Liver (tissue), 9 donors: ENCODE measurements around the gene ZNF282. TPM values are rescaled to one million over a fixed set of nuclear protein-coding genes. Genes with fewer than 3 reads are reported as not detected.
A peak's percentile ranks its signal among the peaks of the same experiment; 100 is the strongest.

ENCODE experiments used
- DNase-seq: peaks from one replicate; pipeline ENCODE4 v3.0.0-alpha.2; 2017; ENCODE audit warnings: low spot score
- H3K27ac ChIP-seq, 2 donors: one replicate each; pipeline ENCODE4 v1.7.0; 2013; ENCODE audit warnings: inconsistent platforms in 2 of 2, low read length in 2 of 2, control low read depth in 1 of 2, low read depth in 1 of 2, mild to moderate bottlenecking in 1 of 2
- H3K27me3 ChIP-seq, 4 donors: one replicate each; pipeline versions ENCODE4 v1.6.1 to v1.7.0; 2013; ENCODE audit warnings: low read length in 3 of 4, inconsistent platforms in 1 of 4, mild to moderate bottlenecking in 1 of 4, moderate library complexity in 1 of 4; ENCODE audit not compliant: control insufficient read depth in 4 of 4, insufficient read depth in 4 of 4
- H3K36me3 ChIP-seq, 4 donors: one replicate each; pipeline versions ENCODE4 v1.6.1 to v1.7.0; 2013; ENCODE audit warnings: low read length in 3 of 4, mild to moderate bottlenecking in 3 of 4, low read depth in 1 of 4, moderate library complexity in 1 of 4; ENCODE audit not compliant: control insufficient read depth in 4 of 4, insufficient read depth in 3 of 4
- H3K4me1 ChIP-seq, 4 donors: one replicate each; pipeline versions ENCODE4 v1.6.1 to v1.7.0; 2013; ENCODE audit warnings: low read length in 3 of 4, mild to moderate bottlenecking in 3 of 4, moderate library complexity in 1 of 4; ENCODE audit not compliant: control insufficient read depth in 4 of 4, insufficient read depth in 4 of 4
- H3K4me3 ChIP-seq, 3 donors: one replicate each; pipeline versions ENCODE4 v1.6.1 to v1.7.0; 2013; ENCODE audit warnings: low read length in 3 of 3, control low read depth in 1 of 3, low read depth in 1 of 3, mild to moderate bottlenecking in 1 of 3
- H3K9ac ChIP-seq, 2 donors: one replicate each; pipeline ENCODE4 v1.7.0; 2013; ENCODE audit warnings: low read length in 2 of 2, mild to moderate bottlenecking in 2 of 2, moderate library complexity in 2 of 2, control low read depth in 1 of 2, low read depth in 1 of 2
- H3K9me3 ChIP-seq, 4 donors: one replicate each; pipeline versions ENCODE4 v1.6.1 to v1.7.0; 2013; ENCODE audit warnings: low read length in 3 of 4; ENCODE audit not compliant: control insufficient read depth in 4 of 4
- EGR1 ChIP-seq, 2 donors: IDR thresholded peaks; 2 replicates each; pipeline ENCODE4 v1.6.1; 2016 to 2018; ENCODE audit warnings: antibody characterized with exemption in 2 of 2, low read depth in 2 of 2
- FOXA1 ChIP-seq: IDR thresholded peaks from 2 replicates; pipeline ENCODE4 v1.6.1; 2016; ENCODE audit warnings: antibody characterized with exemption
- FOXA2 ChIP-seq: IDR thresholded peaks from 2 replicates; pipeline ENCODE4 v1.6.1; 2016; ENCODE audit warnings: antibody characterized with exemption
- GABPA ChIP-seq, 2 donors: IDR thresholded peaks in 1 of 2; conservative IDR thresholded peaks in 1 of 2; 2 replicates each; pipeline ENCODE4 v1.6.1; 2016; ENCODE audit warnings: antibody characterized with exemption in 2 of 2, mild to moderate bottlenecking in 1 of 2, moderate library complexity in 1 of 2
- HNF4A ChIP-seq, 2 donors: conservative IDR thresholded peaks; 2 replicates each; pipeline ENCODE4 v1.6.1; 2016; ENCODE audit warnings: antibody characterized with exemption in 2 of 2, mild to moderate bottlenecking in 2 of 2
- HNF4G ChIP-seq: IDR thresholded peaks from 2 replicates; pipeline ENCODE4 v1.6.1; 2016; ENCODE audit warnings: antibody characterized with exemption
- JUND ChIP-seq, 2 donors: IDR thresholded peaks; 2 replicates each; pipeline ENCODE4 v1.6.1; 2016; ENCODE audit warnings: antibody characterized with exemption in 2 of 2
- NR2F2 ChIP-seq: IDR thresholded peaks from 2 replicates; pipeline ENCODE4 v1.6.1; 2016; ENCODE audit warnings: antibody characterized with exemption
- RAD21 ChIP-seq, 2 donors: IDR thresholded peaks; 2 replicates each; pipeline ENCODE4 v1.6.1; 2016; ENCODE audit warnings: antibody characterized with exemption in 2 of 2, mild to moderate bottlenecking in 2 of 2
- RXRA ChIP-seq, 2 donors: IDR thresholded peaks; 2 replicates each; pipeline ENCODE4 v1.6.1; 2017 to 2018; ENCODE audit warnings: antibody characterized with exemption in 2 of 2, mild to moderate bottlenecking in 1 of 2
- SP1 ChIP-seq: IDR thresholded peaks from 2 replicates; pipeline ENCODE4 v1.6.1; 2018; ENCODE audit warnings: antibody characterized with exemption, mild to moderate bottlenecking
- TAF1 ChIP-seq: conservative IDR thresholded peaks from 2 replicates; pipeline ENCODE4 v1.6.1; 2016; ENCODE audit warnings: antibody characterized with exemption, mild to moderate bottlenecking
- YY1 ChIP-seq: IDR thresholded peaks from 2 replicates; pipeline ENCODE4 v1.6.1; 2016; ENCODE audit warnings: antibody characterized with exemption, mild to moderate bottlenecking
- ZBTB33 ChIP-seq: IDR thresholded peaks from 2 replicates; pipeline ENCODE4 v1.6.1; 2016; ENCODE audit warnings: antibody characterized with exemption
- WGBS: extraction: QIAGEN DNeasy Blood & Tissue Kit; methylation state at CpG from one replicate; pipeline ENCODE4 v1.1.7; 2013; 5-methylcytosine and 5-hydroxymethylcytosine counted together
- polyA plus RNA-seq, 2 donors: library from polyadenylated mRNA; stranded (reverse) in 1 of 2; unstranded in 1 of 2; fragments of 200-250 nt in 1 of 2; fragments of >200 nt in 1 of 2; fragmentation: Nextera tagmentation in 1 of 2; extraction: Ambion mirVana in 1 of 2; gene quantifications; one replicate each; pipeline versions ENCODE4 v1.2.1 to v1.2.3, GENCODE V29; 2013 to 2015
- total RNA-seq, 2 donors: library from RNA; depleted of rRNA; stranded (reverse); fragments of >200 nt; gene quantifications; one replicate each; pipeline ENCODE4 v1.2.3, GENCODE V29; 2014
- TF ChIP-seq, protein P1 (sequence below): IDR thresholded peaks from 2 replicates; pipeline ENCODE4 v1.6.1; 2016; ENCODE audit warnings: antibody characterized with exemption
- TF ChIP-seq, protein P2 (sequence below): IDR thresholded peaks from 2 replicates; pipeline ENCODE4 v1.6.1; 2016; ENCODE audit warnings: antibody characterized with exemption
- TF ChIP-seq, protein P3 (sequence below): IDR thresholded peaks from 2 replicates; pipeline ENCODE4 v1.6.1; 2016; ENCODE audit warnings: antibody characterized with exemption, mild to moderate bottlenecking
- TF ChIP-seq, protein P4 (sequence below): fragments of 150-350 bp; IDR thresholded peaks from 2 replicates; pipeline ENCODE4 v1.5.1; 2017; ENCODE audit warnings: improper control_type of control experiment, low read depth, low read length; ENCODE audit not compliant: missing input control
- donor health status: healthy.
- donor health status: healthy.
- donor health status: healthy.
- donor health status: healthy.
- donor health status: healthy.

ZNF282 gene
- total and polyA plus RNA-seq, 4 donors = 2.0 to 78.6 (median 13.1) TPM

DNA sequence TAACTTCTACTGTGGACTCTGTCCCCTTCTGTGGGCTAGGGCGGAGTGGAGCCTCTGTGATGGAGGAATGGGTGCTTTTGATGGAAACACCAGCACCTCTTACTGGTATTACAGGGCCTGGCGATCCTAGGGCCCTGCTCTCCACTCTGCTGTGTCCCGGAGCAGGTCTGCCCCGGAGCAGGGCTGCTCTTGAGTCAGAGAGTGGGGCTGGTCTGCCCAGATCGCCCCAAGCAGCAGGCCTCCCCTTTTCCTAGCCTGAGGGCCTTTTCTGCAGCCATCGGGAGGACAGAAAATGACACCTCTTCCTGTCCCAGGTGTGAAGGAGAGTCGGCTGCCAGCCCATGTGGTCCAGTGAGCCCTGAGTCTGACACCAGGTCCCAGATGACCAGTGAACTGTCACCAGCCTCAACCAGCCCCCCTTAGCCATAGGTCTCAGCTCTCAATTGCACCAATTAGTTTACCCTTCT lies 1.4 kb downstream of the ZNF282 start:
- Histone ChIP-seq H3K4me1 (peaks cover 7 to 20% (median 17%) of the 10 kb centered on the region in 4 donors), H3K9me3 (no peaks in the 10 kb centered on the region), H3K9ac (peak overlapping the region in 1 of 2 donors; percentile 94), H3K4me3 (peak overlapping the region; percentile 66 to 71 (median 68)), H3K36me3 (peaks cover 16 to 30% (median 26%) of the 10 kb centered on the region in 4 donors), H3K27ac (peak overlapping the region; percentile 6 to 51), H3K27me3 (no peaks in the 10 kb centered on the region)
- no peak for TF ChIP-seq JUND (IDR thresholded peaks at IDR 0.05)
- no peak for TF ChIP-seq RXRA (IDR thresholded peaks at IDR 0.05)
- no peak for TF ChIP-seq FOXA1
- TF ChIP-seq, protein P1, sequence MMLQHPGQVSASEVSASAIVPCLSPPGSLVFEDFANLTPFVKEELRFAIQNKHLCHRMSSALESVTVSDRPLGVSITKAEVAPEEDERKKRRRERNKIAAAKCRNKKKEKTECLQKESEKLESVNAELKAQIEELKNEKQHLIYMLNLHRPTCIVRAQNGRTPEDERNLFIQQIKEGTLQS = no peak
- no peak for TF ChIP-seq GABPA (IDR thresholded peaks at IDR 0.05 in 1 of 2, conservative IDR thresholded peaks at IDR 0.05 in 1 of 2)
- TF ChIP-seq HNF4A (conservative IDR thresholded peaks at IDR 0.05) = peak; percentile 28 to 49
- TF ChIP-seq SP1 = no peak
- 17% methylated on average over 7 of the region's 7 CpGs for WGBS
- DNase-seq = no peak

DNA sequence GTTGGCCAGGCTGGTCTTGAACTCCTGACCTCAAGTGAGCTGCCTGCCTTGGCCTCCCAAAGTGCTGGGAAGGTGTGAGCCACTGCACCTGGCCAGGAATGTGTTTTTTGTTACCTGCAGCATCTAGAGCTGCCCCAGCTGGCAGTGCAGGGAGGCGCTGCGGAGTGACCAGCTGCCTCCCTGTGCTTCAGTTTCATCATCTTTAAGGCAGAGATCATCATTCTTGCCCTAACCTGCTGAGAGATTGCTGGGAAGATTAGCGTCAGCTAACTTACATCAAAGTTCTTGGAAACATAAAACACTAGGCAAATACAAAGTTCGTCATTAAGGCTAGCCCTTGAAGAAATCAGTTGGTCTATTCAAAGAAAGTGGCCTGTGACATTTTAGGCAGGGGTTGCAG lies 2.3 kb downstream of the ZNF282 start:
- no peaks in the 10 kb centered on the region for H3K9me3 ChIP-seq
- H3K36me3 ChIP-seq = peaks cover 18 to 34% (median 30%) of the 10 kb centered on the region in 4 donors
- H3K9ac ChIP-seq = no peak overlapping the region
- DNase-seq = no peak
- TF ChIP-seq NR2F2 (no peak), HNF4G (no peak), FOXA1 (no peak), FOXA2 (no peak), YY1 (no peak), EGR1 (IDR thresholded peaks at IDR 0.05; ENCODE audit: low read depth in 2 of 2) (no peak), ZBTB33 (no peak), TAF1 (no peak), RAD21 (IDR thresholded peaks at IDR 0.05) (no peak)
- TF ChIP-seq, protein P1 = no peak
- TF ChIP-seq, protein P2, sequence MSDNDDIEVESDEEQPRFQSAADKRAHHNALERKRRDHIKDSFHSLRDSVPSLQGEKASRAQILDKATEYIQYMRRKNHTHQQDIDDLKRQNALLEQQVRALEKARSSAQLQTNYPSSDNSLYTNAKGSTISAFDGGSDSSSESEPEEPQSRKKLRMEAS = no peak
- TF ChIP-seq, protein P3, sequence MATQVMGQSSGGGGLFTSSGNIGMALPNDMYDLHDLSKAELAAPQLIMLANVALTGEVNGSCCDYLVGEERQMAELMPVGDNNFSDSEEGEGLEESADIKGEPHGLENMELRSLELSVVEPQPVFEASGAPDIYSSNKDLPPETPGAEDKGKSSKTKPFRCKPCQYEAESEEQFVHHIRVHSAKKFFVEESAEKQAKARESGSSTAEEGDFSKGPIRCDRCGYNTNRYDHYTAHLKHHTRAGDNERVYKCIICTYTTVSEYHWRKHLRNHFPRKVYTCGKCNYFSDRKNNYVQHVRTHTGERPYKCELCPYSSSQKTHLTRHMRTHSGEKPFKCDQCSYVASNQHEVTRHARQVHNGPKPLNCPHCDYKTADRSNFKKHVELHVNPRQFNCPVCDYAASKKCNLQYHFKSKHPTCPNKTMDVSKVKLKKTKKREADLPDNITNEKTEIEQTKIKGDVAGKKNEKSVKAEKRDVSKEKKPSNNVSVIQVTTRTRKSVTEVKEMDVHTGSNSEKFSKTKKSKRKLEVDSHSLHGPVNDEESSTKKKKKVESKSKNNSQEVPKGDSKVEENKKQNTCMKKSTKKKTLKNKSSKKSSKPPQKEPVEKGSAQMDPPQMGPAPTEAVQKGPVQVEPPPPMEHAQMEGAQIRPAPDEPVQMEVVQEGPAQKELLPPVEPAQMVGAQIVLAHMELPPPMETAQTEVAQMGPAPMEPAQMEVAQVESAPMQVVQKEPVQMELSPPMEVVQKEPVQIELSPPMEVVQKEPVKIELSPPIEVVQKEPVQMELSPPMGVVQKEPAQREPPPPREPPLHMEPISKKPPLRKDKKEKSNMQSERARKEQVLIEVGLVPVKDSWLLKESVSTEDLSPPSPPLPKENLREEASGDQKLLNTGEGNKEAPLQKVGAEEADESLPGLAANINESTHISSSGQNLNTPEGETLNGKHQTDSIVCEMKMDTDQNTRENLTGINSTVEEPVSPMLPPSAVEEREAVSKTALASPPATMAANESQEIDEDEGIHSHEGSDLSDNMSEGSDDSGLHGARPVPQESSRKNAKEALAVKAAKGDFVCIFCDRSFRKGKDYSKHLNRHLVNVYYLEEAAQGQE = no peak
- TF ChIP-seq, protein P4, sequence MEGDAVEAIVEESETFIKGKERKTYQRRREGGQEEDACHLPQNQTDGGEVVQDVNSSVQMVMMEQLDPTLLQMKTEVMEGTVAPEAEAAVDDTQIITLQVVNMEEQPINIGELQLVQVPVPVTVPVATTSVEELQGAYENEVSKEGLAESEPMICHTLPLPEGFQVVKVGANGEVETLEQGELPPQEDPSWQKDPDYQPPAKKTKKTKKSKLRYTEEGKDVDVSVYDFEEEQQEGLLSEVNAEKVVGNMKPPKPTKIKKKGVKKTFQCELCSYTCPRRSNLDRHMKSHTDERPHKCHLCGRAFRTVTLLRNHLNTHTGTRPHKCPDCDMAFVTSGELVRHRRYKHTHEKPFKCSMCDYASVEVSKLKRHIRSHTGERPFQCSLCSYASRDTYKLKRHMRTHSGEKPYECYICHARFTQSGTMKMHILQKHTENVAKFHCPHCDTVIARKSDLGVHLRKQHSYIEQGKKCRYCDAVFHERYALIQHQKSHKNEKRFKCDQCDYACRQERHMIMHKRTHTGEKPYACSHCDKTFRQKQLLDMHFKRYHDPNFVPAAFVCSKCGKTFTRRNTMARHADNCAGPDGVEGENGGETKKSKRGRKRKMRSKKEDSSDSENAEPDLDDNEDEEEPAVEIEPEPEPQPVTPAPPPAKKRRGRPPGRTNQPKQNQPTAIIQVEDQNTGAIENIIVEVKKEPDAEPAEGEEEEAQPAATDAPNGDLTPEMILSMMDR = no peak
- 70% methylated on average over 4 of the region's 4 CpGs for WGBS
- H3K4me1 ChIP-seq = peaks cover 7 to 20% (median 17%) of the 10 kb centered on the region in 4 donors
- no peak overlapping the region for H3K4me3 ChIP-seq
- H3K27ac ChIP-seq = no peak overlapping the region
- H3K27me3 ChIP-seq = no peaks in the 10 kb centered on the region
